ENCODE measurements around the gene GAB2. TPM values are rescaled to one million over a fixed set of nuclear protein-coding genes. Genes with fewer than 3 reads are reported as not detected.

GAB2 gene
- total and polyA plus RNA-seq, 2 of the 13 experiments (the other 11 are each of a cell fraction or from before 2014, with no cell fraction given): 4.1 to 8.6 TPM

DNA sequence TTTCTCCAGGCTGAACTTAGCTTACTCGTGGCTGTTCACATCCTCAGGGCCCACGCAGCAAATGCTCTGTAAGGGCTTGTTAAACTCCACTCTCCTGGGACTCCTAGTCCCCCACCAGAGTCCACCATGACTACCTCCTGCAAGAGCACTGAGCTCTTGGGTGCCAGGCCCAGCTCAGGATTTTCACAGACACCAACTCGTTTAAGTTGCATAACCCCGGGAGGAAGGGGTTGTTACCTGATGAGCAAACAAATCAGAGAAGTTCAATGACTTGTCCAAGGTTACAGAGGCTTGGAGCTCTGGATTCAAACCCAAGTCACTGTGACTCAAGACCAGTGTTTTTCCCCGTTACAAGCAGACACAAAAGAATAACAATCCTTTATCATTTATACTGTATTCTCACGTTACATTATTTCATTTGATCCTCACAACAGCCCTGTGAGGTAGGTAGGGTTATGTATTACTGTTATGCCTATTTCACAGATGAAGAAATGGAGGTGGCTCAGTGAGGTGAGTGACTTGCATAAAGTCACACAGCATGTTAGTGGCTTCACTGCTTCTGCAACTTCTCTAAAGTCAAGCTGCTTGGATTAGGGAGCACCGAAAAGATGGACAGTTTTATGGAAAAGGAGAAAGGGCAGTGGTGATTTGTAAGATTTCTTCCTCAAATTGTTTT, 246.6 kb downstream of the GAB2 start (continued):
- TF ChIP-seq, protein P1, sequence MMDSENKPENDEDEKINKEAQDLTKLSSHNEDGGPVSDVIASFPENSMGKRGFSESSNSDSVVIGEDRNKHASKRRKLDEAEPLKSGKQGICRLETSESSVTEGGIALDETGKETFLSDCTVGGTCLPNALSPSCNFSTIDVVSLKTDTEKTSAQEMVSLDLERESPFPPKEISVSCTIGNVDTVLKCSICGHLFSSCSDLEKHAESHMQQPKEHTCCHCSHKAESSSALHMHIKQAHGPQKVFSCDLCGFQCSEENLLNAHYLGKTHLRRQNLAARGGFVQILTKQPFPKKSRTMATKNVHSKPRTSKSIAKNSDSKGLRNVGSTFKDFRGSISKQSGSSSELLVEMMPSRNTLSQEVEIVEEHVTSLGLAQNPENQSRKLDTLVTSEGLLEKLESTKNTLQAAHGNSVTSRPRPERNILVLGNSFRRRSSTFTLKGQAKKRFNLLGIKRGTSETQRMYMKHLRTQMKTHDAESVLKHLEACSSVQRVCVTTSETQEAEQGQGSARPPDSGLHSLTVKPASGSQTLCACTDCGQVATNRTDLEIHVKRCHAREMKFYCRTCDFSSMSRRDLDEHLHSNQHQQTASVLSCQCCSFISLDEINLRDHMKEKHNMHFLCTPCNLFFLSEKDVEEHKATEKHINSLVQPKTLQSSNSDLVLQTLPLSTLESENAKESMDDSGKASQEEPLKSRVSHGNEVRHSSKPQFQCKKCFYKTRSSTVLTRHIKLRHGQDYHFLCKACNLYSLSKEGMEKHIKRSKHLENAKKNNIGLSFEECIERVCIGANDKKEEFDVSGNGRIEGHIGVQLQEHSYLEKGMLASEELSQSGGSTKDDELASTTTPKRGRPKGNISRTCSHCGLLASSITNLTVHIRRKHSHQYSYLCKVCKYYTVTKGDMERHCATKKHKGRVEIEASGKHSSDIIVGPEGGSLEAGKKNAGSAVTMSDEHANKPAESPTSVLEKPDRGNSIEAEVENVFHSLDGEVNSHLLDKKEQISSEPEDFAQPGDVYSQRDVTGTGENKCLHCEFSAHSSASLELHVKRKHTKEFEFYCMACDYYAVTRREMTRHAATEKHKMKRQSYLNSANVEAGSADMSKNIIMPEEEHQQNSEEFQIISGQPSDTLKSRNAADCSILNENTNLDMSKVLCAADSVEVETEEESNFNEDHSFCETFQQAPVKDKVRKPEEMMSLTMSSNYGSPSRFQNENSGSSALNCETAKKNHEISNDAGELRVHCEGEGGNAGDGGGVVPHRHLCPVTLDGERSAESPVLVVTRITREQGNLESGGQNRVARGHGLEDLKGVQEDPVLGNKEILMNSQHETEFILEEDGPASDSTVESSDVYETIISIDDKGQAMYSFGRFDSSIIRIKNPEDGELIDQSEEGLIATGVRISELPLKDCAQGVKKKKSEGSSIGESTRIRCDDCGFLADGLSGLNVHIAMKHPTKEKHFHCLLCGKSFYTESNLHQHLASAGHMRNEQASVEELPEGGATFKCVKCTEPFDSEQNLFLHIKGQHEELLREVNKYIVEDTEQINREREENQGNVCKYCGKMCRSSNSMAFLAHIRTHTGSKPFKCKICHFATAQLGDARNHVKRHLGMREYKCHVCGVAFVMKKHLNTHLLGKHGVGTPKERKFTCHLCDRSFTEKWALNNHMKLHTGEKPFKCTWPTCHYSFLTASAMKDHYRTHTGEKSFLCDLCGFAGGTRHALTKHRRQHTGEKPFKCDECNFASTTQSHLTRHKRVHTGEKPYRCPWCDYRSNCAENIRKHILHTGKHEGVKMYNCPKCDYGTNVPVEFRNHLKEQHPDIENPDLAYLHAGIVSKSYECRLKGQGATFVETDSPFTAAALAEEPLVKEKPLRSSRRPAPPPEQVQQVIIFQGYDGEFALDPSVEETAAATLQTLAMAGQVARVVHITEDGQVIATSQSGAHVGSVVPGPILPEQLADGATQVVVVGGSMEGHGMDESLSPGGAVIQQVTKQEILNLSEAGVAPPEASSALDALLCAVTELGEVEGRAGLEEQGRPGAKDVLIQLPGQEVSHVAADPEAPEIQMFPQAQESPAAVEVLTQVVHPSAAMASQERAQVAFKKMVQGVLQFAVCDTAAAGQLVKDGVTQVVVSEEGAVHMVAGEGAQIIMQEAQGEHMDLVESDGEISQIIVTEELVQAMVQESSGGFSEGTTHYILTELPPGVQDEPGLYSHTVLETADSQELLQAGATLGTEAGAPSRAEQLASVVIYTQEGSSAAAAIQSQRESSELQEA (CRISPR knock-in tag; IDR thresholded peaks at IDR 0.05; ENCODE audit: not compliant biosample characterization): no peak
- TF ChIP-seq NCOA1 (CRISPR knock-in tag; IDR thresholded peaks at IDR 0.05) (no peak), ZNF207 (IDR thresholded peaks at IDR 0.05; ENCODE audit: borderline replicate concordance) (no peak), STAT5B (CRISPR knock-in tag; IDR thresholded peaks at IDR 0.05) (no peak), ZBTB3 (CRISPR knock-in tag; IDR thresholded peaks at IDR 0.05; ENCODE audit: borderline replicate concordance, low read depth) (no peak), HNRNPH1 (optimal IDR thresholded peaks at IDR 0.05; ENCODE audit: low read depth, low read length) (no peak), ZNF460 (CRISPR knock-in tag; IDR thresholded peaks at IDR 0.05; ENCODE audit: borderline replicate concordance) (no peak), RBM22 (optimal IDR thresholded peaks at IDR 0.05; ENCODE audit: low read length) (no peak), PLRG1 (conservative IDR thresholded peaks at IDR 0.05) (no peak), MAFF (IDR thresholded peaks at IDR 0.05; ENCODE audit: low read depth, low read length) (no peak), NFKB2 (CRISPR knock-in tag; IDR thresholded peaks at IDR 0.05; ENCODE audit: borderline replicate concordance) (no peak), NFYC (CRISPR knock-in tag; IDR thresholded peaks at IDR 0.05) (no peak), HNF4G (IDR thresholded peaks at IDR 0.05; ENCODE audit: borderline replicate concordance, low read depth, low read length) (no peak), HNF4G (CRISPR knock-in tag; IDR thresholded peaks at IDR 0.05; ENCODE audit: borderline replicate concordance, low read depth) (no peak), TP53 (CRISPR knock-in tag; conservative IDR thresholded peaks at IDR 0.05) (no peak), PTBP1 (IDR thresholded peaks at IDR 0.05; ENCODE audit: low read depth, low read length, poor library complexity, severe bottlenecking) (no peak)
- TF ChIP-seq, protein P2, sequence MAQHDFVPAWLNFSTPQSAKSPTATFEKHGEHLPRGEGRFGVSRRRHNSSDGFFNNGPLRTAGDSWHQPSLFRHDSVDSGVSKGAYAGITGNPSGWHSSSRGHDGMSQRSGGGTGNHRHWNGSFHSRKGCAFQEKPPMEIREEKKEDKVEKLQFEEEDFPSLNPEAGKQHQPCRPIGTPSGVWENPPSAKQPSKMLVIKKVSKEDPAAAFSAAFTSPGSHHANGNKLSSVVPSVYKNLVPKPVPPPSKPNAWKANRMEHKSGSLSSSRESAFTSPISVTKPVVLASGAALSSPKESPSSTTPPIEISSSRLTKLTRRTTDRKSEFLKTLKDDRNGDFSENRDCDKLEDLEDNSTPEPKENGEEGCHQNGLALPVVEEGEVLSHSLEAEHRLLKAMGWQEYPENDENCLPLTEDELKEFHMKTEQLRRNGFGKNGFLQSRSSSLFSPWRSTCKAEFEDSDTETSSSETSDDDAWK (CRISPR knock-in tag; IDR thresholded peaks at IDR 0.05): no peak
